Stimulated activated CD4-positive, alpha-beta T cell treated with anti-CD3 and anti-CD28 coated beads, Interleukin-1b, Interleukin-23, amount 100 ng/mL, for 48 hours (primary cell): ENCODE measurements around the gene FRAS1.
"Not testable (repeated sequence)": the region's sequence is repeated elsewhere in the genome, so short reads cannot be mapped to it uniquely, and the experiment has no call there.

Experiments
- DNase-seq: peaks from one replicate; pipeline ENCODE4 v3.0.0-alpha.2; 2020

Gene FRAS1

GRCh38 chr4:78293821-78294301, 236.7 kb downstream of the FRAS1 start:
- DNase-seq: no peak

- DNase-seq: no peak
These were observed 239.1 kb downstream of the FRAS1 start for GRCh38 chr4:78296261-78296660.

GRCh38 chr4:78297116-78297800, 240.1 kb downstream of the FRAS1 start:
- no peak for DNase-seq

GRCh38 chr4:78298618-78299017, 241.5 kb downstream of the FRAS1 start:
- DNase-seq: no peak

- DNase-seq: no peak
These were observed 242.4 kb downstream of the FRAS1 start for GRCh38 chr4:78299565-78299972.

GRCh38 chr4:78307263-78307662, 250.1 kb downstream of the FRAS1 start:
- not testable (repeated sequence) for DNase-seq

GRCh38 chr4:78308517-78308916, 251.4 kb downstream of the FRAS1 start:
- no peak for DNase-seq

GRCh38 chr4:78309352-78309751, 252.2 kb downstream of the FRAS1 start:
- DNase-seq: no peak

GRCh38 chr4:78310007-78310739, 253.1 kb downstream of the FRAS1 start:
- DNase-seq: no peak

GRCh38 chr4:78310740-78311115, 253.6 kb downstream of the FRAS1 start:
- no peak for DNase-seq

- DNase-seq: no peak
These were observed 254.2 kb downstream of the FRAS1 start for GRCh38 chr4:78311306-78311705.

GRCh38 chr4:78312989-78313753, 256.0 kb downstream of the FRAS1 start:
- no peak for DNase-seq

- no peak for DNase-seq
These were observed 256.6 kb downstream of the FRAS1 start for GRCh38 chr4:78313754-78314120.

GRCh38 chr4:78318126-78318525, 261.0 kb downstream of the FRAS1 start:
- no peak for DNase-seq

GRCh38 chr4:78320349-78320935, 263.3 kb downstream of the FRAS1 start:
- no peak for DNase-seq

- DNase-seq: no peak
These were observed 264.9 kb downstream of the FRAS1 start for GRCh38 chr4:78322032-78322431.

GRCh38 chr4:78323439-78323838, 266.3 kb downstream of the FRAS1 start:
- DNase-seq: no peak

- DNase-seq: no peak
These were observed 267.5 kb downstream of the FRAS1 start for GRCh38 chr4:78324625-78325024.

GRCh38 chr4:78325271-78326157, 268.4 kb downstream of the FRAS1 start:
- DNase-seq: no peak

- not testable (repeated sequence) for DNase-seq
These were observed 271.5 kb downstream of the FRAS1 start for GRCh38 chr4:78328591-78328990.

GRCh38 chr4:78331186-78331585, 274.1 kb downstream of the FRAS1 start:
- no peak for DNase-seq

- DNase-seq: no peak
These were observed 274.8 kb downstream of the FRAS1 start for GRCh38 chr4:78331965-78332364.
